Measurements from ENCODE around the gene PPP2R3B.

The PPP2R3B gene

GRCh38 chrX:370963-371745 is 15.6 kb downstream of the PPP2R3B start:
- no peak for DNase-seq (ENCODE audit: low read depth)

GRCh38 chrX:370244-370962 is 16.3 kb downstream of the PPP2R3B start:
- DNase-seq (ENCODE audit: low read depth): no peak

- DNase-seq (ENCODE audit: low read depth): no peak
These were observed 17.1 kb downstream of the PPP2R3B start for GRCh38 chrX:369563-370101.

GRCh38 chrX:368811-369562 is 17.7 kb downstream of the PPP2R3B start:
- peak; percentile 29 for DNase-seq (ENCODE audit: low read depth)

- no peak for DNase-seq (ENCODE audit: low read depth)
These were observed 18.8 kb downstream of the PPP2R3B start for GRCh38 chrX:367866-368265.

- DNase-seq (ENCODE audit: low read depth): no peak
These were observed 19.4 kb downstream of the PPP2R3B start for GRCh38 chrX:367349-367748.

- DNase-seq (ENCODE audit: low read depth): no peak
These were observed 22.9 kb downstream of the PPP2R3B start for GRCh38 chrX:363621-364375.

GRCh38 chrX:362937-363620 is 23.6 kb downstream of the PPP2R3B start:
- no peak for DNase-seq (ENCODE audit: low read depth)

- DNase-seq (ENCODE audit: low read depth): no peak
These were observed 24.4 kb downstream of the PPP2R3B start for GRCh38 chrX:362351-362750.

- no peak for DNase-seq (ENCODE audit: low read depth)
These were observed 25.2 kb downstream of the PPP2R3B start for GRCh38 chrX:361231-362145.

- DNase-seq (ENCODE audit: low read depth): no peak
These were observed 26.1 kb downstream of the PPP2R3B start for GRCh38 chrX:360496-361150.

GRCh38 chrX:358651-359143 is 28.0 kb downstream of the PPP2R3B start:
- no peak for DNase-seq (ENCODE audit: low read depth)

GRCh38 chrX:357693-358471 is 28.8 kb downstream of the PPP2R3B start:
- DNase-seq (ENCODE audit: low read depth): peak; percentile 29

- no peak for DNase-seq (ENCODE audit: low read depth)
These were observed 29.5 kb downstream of the PPP2R3B start for GRCh38 chrX:357035-357692.

- peak; percentile 69 for DNase-seq (ENCODE audit: low read depth)
These were observed 30.2 kb downstream of the PPP2R3B start for GRCh38 chrX:356385-357034.

- no peak for DNase-seq (ENCODE audit: low read depth)
These were observed 31.2 kb downstream of the PPP2R3B start for GRCh38 chrX:355329-356050.

Measured in amniotic epithelial cell (primary cell).